K562 (cell line): ENCODE measurements around the gene NTM. TPM values are rescaled to one million over a fixed set of nuclear protein-coding genes. Genes with fewer than 3 reads are reported as not detected.

Source experiments
- ATAC-seq: fragments of 200-7000 bp; cut with Tn5 transposase; 3 replicates; pipeline ENCODE4 v1.9.1; 2020; ENCODE audit warnings: moderate library complexity
- BruUV-seq: library from RNA; stranded (reverse); fragments of 400-500 nt; replicated peaks from 2 replicates; lab custom pipeline; 2021; lab: Mats Ljungman, UMichigan
- CTCF ChIA-PET: fragments of 300-600 bp; formaldehyde crosslinking; extraction: SDS; loops from one replicate; lab custom pipeline; 2021; ENCODE audit warnings: low intra/inter-chr PET ratio; lab: Yijun Ruan, JAX
- POLR2A ChIA-PET: fragments of 300-600, 350-650 bp; sonication (Branson Sonifier 250); formaldehyde crosslinking; extraction: SDS; loops from one replicate; lab custom pipeline; 2021; ENCODE audit warnings: antibody characterized with exemption, inconsistent platforms; lab: Yijun Ruan, JAX
- DNase-seq, 4 experiments: peaks; one replicate each; pipeline versions ENCODE4 v3.0.0 to v3.0.0-alpha.2; 2011 to 2018; ENCODE audit warnings: low spot score in 3 of 4, mixed read lengths in 3 of 4; ENCODE audit errors: extremely low read depth in 1 of 4
- FAIRE-seq: peaks from 2 replicates; lab custom pipeline; 2011; peaks lifted over from hg19 to GRCh38; lab: Jason Lieb, UNC
- H2AFZ ChIP-seq: 2 replicates; pipeline ENCODE4 v1.6.0; 2011; ENCODE audit warnings: low read depth, low read length, control low read depth, inconsistent platforms
- H3K27ac ChIP-seq: fragments of 200-600 bp; 3 replicates; pipeline ENCODE4 v1.8.0; 2011; ENCODE audit warnings: low read depth, mild to moderate bottlenecking, control low read depth, inconsistent platforms, low read length, moderate library complexity, mixed read lengths; ENCODE audit errors: extremely low read depth
- H3K27me3 ChIP-seq, 2 experiments: fragments of 300-600 bp in 1 of 2; 2 replicates in 1 of 2; 3 replicates in 1 of 2; pipeline versions ENCODE4 v1.6.0 to v1.8.0; 2011; ENCODE audit warnings: inconsistent platforms in 2 of 2, low read length in 2 of 2, mild to moderate bottlenecking in 1 of 2, mixed read lengths in 1 of 2, moderate library complexity in 1 of 2; ENCODE audit not compliant: control insufficient read depth in 2 of 2, insufficient read depth in 2 of 2
- H3K36me3 ChIP-seq: fragments of 300-600 bp; 3 replicates; pipeline ENCODE4 v1.8.0; 2011; ENCODE audit warnings: mild to moderate bottlenecking, low read length, inconsistent platforms; ENCODE audit not compliant: control insufficient read depth, insufficient read depth
- H3K4me1 ChIP-seq, 2 experiments: fragments of 200-600 bp in 1 of 2; replicated peaks in 1 of 2; 2 replicates in 1 of 2; 3 replicates in 1 of 2; pipeline versions ENCODE4 v1.5.1 to v1.8.0; 2011; ENCODE audit warnings: inconsistent platforms in 2 of 2, low read length in 2 of 2, mild to moderate bottlenecking in 1 of 2, mixed read lengths in 1 of 2, moderate library complexity in 1 of 2; ENCODE audit not compliant: control insufficient read depth in 2 of 2, insufficient read depth in 2 of 2
- H3K4me2 ChIP-seq: 2 replicates; pipeline ENCODE4 v1.6.1; 2011; ENCODE audit warnings: low read length, control low read depth, inconsistent platforms, mixed read lengths; ENCODE audit not compliant: insufficient read depth
- H3K4me3 ChIP-seq: fragments of 200-600 bp; sonication (generic), shearing (Covaris generic); 2 replicates; pipeline ENCODE4 v1.5.1; 2016; ENCODE audit warnings: control low read depth, inconsistent platforms
- H3K79me2 ChIP-seq: fragments of 200-600 bp; 3 replicates; pipeline ENCODE4 v1.8.0; 2011; ENCODE audit warnings: low read length, inconsistent platforms; ENCODE audit not compliant: control insufficient read depth, insufficient read depth
- H3K9ac ChIP-seq, 2 experiments: 2 replicates each; pipeline versions ENCODE4 v1.6.0 to v1.6.1; 2011; ENCODE audit warnings: low read depth in 2 of 2, low read length in 2 of 2, control low read depth in 1 of 2, inconsistent platforms in 1 of 2, mild to moderate bottlenecking in 1 of 2, mixed read lengths in 1 of 2; ENCODE audit not compliant: insufficient read depth in 1 of 2
- H3K9me1 ChIP-seq: one replicate; pipeline ENCODE4 v1.6.0; 2011; ENCODE audit warnings: inconsistent platforms, mild to moderate bottlenecking, low read length, moderate library complexity; ENCODE audit not compliant: control insufficient read depth, insufficient read depth
- H3K9me3 ChIP-seq: replicated peaks from 2 replicates; pipeline ENCODE4 v1.5.1; 2011; ENCODE audit warnings: low read depth, low read length, inconsistent platforms; ENCODE audit not compliant: control insufficient read depth, insufficient read depth
- H4K20me1 ChIP-seq: replicated peaks from 2 replicates; pipeline ENCODE4 v1.6.1; 2011; ENCODE audit warnings: low read length, inconsistent platforms, mixed read lengths; ENCODE audit not compliant: control insufficient read depth, insufficient read depth
- ADNP ChIP-seq: fragments of 200-800 bp; sonication (Bioruptor generic); IDR thresholded peaks from 2 replicates; pipeline ENCODE4 v1.6.1; 2016; ENCODE audit warnings: missing genetic modification characterization, missing compliant biosample characterization
- GABPB2 ChIP-seq: fragments of 250-450 bp; sonication (Bioruptor Pico); conservative IDR thresholded peaks from 2 replicates; pipeline ENCODE4 v1.5.1; 2021; ENCODE audit warnings: mild to moderate bottlenecking
- MCM5 ChIP-seq: fragments of 450-650 bp; IDR thresholded peaks from 2 replicates; pipeline ENCODE4 v1.6.1; 2016; ENCODE audit warnings: low read depth
- NCOA1 ChIP-seq: fragments of 450-650 bp; IDR thresholded peaks from 2 replicates; pipeline ENCODE4 v1.6.1; 2016; ENCODE audit warnings: low read depth
- NFIC ChIP-seq: fragments of 450-650 bp; IDR thresholded peaks from 2 replicates; pipeline ENCODE4 v1.6.1; 2017; ENCODE audit warnings: mild to moderate bottlenecking, inconsistent platforms
- NR2C1 ChIP-seq, 2 experiments: fragments of 450-650 bp; IDR thresholded peaks; 2 replicates each; pipeline ENCODE4 v1.6.1; 2017; ENCODE audit warnings: mild to moderate bottlenecking in 2 of 2, antibody characterized with exemption in 1 of 2, inconsistent platforms in 1 of 2, missing compliant biosample characterization in 1 of 2, missing genetic modification characterization in 1 of 2
- RUNX1 ChIP-seq: sonication (generic); IDR thresholded peaks from 2 replicates; pipeline ENCODE4 v1.6.1; 2016; ENCODE audit warnings: antibody characterized with exemption, low read depth
- TCFL5 ChIP-seq: fragments of 250-450 bp; sonication (Bioruptor Pico); conservative IDR thresholded peaks from 2 replicates; pipeline ENCODE4 v1.6.1; 2021; ENCODE audit warnings: mild to moderate bottlenecking, moderate library complexity, matching md5 sums
- TSC22D4 ChIP-seq: fragments of 450-650 bp; IDR thresholded peaks from 2 replicates; pipeline ENCODE4 v1.6.1; 2016; ENCODE audit warnings: missing genetic modification characterization, missing biosample characterization, control low read depth
- ZNF140 ChIP-seq: fragments of 250-450 bp; sonication (Bioruptor Pico); IDR thresholded peaks from 2 replicates; pipeline ENCODE4 v1.8.0; 2021; ENCODE audit warnings: moderate library complexity, mild to moderate bottlenecking, inconsistent platforms
- ZNF280A ChIP-seq: fragments of 450-650 bp; IDR thresholded peaks from 2 replicates; pipeline ENCODE4 v1.6.1; 2018; ENCODE audit warnings: mild to moderate bottlenecking, low read depth; ENCODE audit not compliant: partially characterized antibody
- ZNF584 ChIP-seq: fragments of 200-800 bp; sonication (Bioruptor generic); IDR thresholded peaks from 2 replicates; pipeline ENCODE4 v1.6.1; 2016; ENCODE audit warnings: low read depth, mild to moderate bottlenecking, missing genetic modification characterization, missing compliant biosample characterization
- ZNF696 ChIP-seq: fragments of 250-450 bp; sonication (Bioruptor Pico); conservative IDR thresholded peaks from 2 replicates; pipeline ENCODE4 v1.4.0; 2020; ENCODE audit warnings: mild to moderate bottlenecking, moderate library complexity
- WGBS: fragments of 100-300 bp; shearing (Covaris generic); methylation state at CpG from one replicate; pipeline ENCODE4 v1.1.6; 2016; ENCODE audit warnings: low coverage, mixed read lengths; ENCODE audit not compliant: insufficient coverage; ENCODE audit errors: missing lambda C conversion rate; 5-methylcytosine and 5-hydroxymethylcytosine counted together
- in situ Hi-C: fragments of 300-500 bp; cut with MboI; formaldehyde crosslinking; loops from 4 replicates; pipeline ENCODE4 v1.15.0; 2018; ENCODE audit warnings: inconsistent platforms, mixed read lengths
- intact Hi-C: fragments of 100-400 bp; cut with micrococcal nuclease; formaldehyde crosslinking; loops from 2 replicates; pipeline ENCODE4 v1.14.2; 2022
- polyA plus RNA-seq, 8 experiments: library from polyadenylated mRNA; depleted of rRNA in 4 of 8; stranded (reverse) in 5 of 8; unstranded in 3 of 8; fragments of >200 nt; fragmentation: Nextera tagmentation in 2 of 8; fragmentation: Illumina TruSeq in 1 of 8; extraction: Ambion mirVana in 2 of 8; extraction: Trizol in 1 of 8; gene quantifications; 2 replicates each; pipeline versions ENCODE4 v1.2.1 to v1.2.3, GENCODE V29; 2011 to 2014; ENCODE audit warnings: inconsistent platforms in 1 of 8, missing spikeins in 1 of 8
- total RNA-seq, 7 experiments: library from RNA; depleted of rRNA in 6 of 7; stranded (reverse); fragments of >200 nt in 6 of 7; fragmentation: Illumina TruSeq in 2 of 7; extraction: Trizol in 2 of 7; gene quantifications; 2 replicates each; pipeline versions ENCODE4 v1.2.1 to v1.2.3, GENCODE V29; 2011 to 2021; ENCODE audit warnings: low replicate concordance in 1 of 7
- TF ChIP-seq, protein P1 (sequence below): fragments of 450-650 bp; IDR thresholded peaks from 2 replicates; pipeline ENCODE4 v1.6.1; 2018; ENCODE audit not compliant: partially characterized antibody
- TF ChIP-seq, protein P2 (sequence below), 2 experiments: fragments of 150-350 bp in 1 of 2; IDR thresholded peaks; 2 replicates each; pipeline ENCODE4 v1.6.1; 2012 to 2016; ENCODE audit warnings: low read depth in 2 of 2, low read length in 2 of 2, mild to moderate bottlenecking in 1 of 2, moderate library complexity in 1 of 2

Gene NTM
- total and polyA plus RNA-seq, 9 of the 15 experiments (the other 6 are each of a cell fraction or from before 2014, with no cell fraction given) = not detected

DNA sequence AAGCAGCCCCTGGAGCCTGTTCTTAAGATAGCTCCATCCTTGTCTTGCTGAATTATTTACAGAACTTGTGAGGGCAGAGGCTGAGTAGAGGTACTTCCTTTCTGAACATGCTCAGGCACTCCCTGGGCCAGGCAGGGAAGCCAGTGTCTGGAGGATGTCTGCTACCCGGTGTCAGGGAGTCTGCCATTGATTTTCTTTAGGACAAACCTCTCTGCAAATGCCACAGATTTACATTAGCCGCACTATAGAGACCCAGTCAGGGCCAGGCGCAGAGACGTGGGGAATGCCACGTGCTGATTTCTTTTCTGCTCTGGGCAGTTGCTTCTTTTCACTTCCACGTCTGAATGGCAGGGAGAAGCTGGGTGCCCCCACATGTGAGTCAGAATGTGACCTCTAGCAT is 585.5 kb downstream of the NTM start:
- H3K9ac ChIP-seq = no peak overlapping the region
- FAIRE-seq (no peak), DNase-seq (no peak), ATAC-seq (no peak)
- no peak overlapping the region for H3K4me2 ChIP-seq
- in situ Hi-C loops = no loop called here
- intact Hi-C loops = no loop called here
- H3K9me3 ChIP-seq = no peaks in the 10 kb centered on the region
- H3K27ac ChIP-seq = no peak overlapping the region
- no peaks in the 10 kb centered on the region for H3K9me1 ChIP-seq
- ChIA-PET POLR2A (no interaction called here), CTCF (no interaction called here)
- H3K4me3 ChIP-seq = no peak overlapping the region
- no TSS peak for BruUV-seq
- H4K20me1 ChIP-seq = no peaks in the 10 kb centered on the region
- 2% methylated on average over 6 of the region's 6 CpGs for WGBS
- no peaks in the 10 kb centered on the region for H3K27me3 ChIP-seq
- H2AFZ ChIP-seq = no peak overlapping the region
- no peaks in the 10 kb centered on the region for H3K36me3 ChIP-seq
- no peaks in the 10 kb centered on the region for H3K4me1 ChIP-seq
- no peaks in the 10 kb centered on the region for H3K79me2 ChIP-seq
- TF ChIP-seq NFIC (no peak), ZNF696 (CRISPR knock-in tag) (no peak), TSC22D4 (tag) (no peak), RUNX1 (no peak), NR2C1 (IDR thresholded peaks at IDR 0.05) (no peak), NR2C1 (tag; IDR thresholded peaks at IDR 0.05) (no peak), ZNF280A (no peak), MCM5 (no peak), GABPB2 (CRISPR knock-in tag) (no peak), ZNF584 (CRISPR knock-in tag) (no peak), NCOA1 (no peak), ADNP (no peak), TCFL5 (CRISPR knock-in tag) (no peak), ZNF140 (CRISPR knock-in tag) (no peak)
- TF ChIP-seq, protein P1, sequence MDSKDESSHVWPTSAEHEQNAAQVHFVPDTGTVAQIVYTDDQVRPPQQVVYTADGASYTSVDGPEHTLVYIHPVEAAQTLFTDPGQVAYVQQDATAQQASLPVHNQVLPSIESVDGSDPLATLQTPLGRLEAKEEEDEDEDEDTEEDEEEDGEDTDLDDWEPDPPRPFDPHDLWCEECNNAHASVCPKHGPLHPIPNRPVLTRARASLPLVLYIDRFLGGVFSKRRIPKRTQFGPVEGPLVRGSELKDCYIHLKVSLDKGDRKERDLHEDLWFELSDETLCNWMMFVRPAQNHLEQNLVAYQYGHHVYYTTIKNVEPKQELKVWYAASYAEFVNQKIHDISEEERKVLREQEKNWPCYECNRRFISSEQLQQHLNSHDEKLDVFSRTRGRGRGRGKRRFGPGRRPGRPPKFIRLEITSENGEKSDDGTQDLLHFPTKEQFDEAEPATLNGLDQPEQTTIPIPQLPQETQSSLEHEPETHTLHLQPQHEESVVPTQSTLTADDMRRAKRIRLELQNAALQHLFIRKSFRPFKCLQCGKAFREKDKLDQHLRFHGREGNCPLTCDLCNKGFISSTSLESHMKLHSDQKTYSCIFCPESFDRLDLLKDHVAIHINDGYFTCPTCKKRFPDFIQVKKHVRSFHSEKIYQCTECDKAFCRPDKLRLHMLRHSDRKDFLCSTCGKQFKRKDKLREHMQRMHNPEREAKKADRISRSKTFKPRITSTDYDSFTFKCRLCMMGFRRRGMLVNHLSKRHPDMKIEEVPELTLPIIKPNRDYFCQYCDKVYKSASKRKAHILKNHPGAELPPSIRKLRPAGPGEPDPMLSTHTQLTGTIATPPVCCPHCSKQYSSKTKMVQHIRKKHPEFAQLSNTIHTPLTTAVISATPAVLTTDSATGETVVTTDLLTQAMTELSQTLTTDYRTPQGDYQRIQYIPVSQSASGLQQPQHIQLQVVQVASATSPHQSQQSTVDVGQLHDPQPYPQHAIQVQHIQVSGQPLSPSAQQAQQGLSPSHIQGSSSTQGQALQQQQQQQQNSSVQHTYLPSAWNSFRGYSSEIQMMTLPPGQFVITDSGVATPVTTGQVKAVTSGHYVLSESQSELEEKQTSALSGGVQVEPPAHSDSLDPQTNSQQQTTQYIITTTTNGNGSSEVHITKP = no peak
- TF ChIP-seq, protein P2, sequence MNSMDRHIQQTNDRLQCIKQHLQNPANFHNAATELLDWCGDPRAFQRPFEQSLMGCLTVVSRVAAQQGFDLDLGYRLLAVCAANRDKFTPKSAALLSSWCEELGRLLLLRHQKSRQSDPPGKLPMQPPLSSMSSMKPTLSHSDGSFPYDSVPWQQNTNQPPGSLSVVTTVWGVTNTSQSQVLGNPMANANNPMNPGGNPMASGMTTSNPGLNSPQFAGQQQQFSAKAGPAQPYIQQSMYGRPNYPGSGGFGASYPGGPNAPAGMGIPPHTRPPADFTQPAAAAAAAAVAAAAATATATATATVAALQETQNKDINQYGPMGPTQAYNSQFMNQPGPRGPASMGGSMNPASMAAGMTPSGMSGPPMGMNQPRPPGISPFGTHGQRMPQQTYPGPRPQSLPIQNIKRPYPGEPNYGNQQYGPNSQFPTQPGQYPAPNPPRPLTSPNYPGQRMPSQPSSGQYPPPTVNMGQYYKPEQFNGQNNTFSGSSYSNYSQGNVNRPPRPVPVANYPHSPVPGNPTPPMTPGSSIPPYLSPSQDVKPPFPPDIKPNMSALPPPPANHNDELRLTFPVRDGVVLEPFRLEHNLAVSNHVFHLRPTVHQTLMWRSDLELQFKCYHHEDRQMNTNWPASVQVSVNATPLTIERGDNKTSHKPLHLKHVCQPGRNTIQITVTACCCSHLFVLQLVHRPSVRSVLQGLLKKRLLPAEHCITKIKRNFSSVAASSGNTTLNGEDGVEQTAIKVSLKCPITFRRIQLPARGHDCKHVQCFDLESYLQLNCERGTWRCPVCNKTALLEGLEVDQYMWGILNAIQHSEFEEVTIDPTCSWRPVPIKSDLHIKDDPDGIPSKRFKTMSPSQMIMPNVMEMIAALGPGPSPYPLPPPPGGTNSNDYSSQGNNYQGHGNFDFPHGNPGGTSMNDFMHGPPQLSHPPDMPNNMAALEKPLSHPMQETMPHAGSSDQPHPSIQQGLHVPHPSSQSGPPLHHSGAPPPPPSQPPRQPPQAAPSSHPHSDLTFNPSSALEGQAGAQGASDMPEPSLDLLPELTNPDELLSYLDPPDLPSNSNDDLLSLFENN (IDR thresholded peaks at IDR 0.05; ENCODE audit: low read depth in 2 of 2, low read length in 2 of 2) = no peak
